T-cell (primary cell): Measurements from ENCODE around the gene PCDH10. TPM values are rescaled to one million over a fixed set of nuclear protein-coding genes. Genes with fewer than 3 reads are reported as not detected.

Source experiments
- ATAC-seq, 4 experiments: fragments of 200-7000 bp in 3 of 4; fragments of 150-1000 bp in 1 of 4; cut with Tn5 transposase; replicated peaks in 1 of 4; 1 replicate in 3 of 4; 2 replicates in 1 of 4; pipeline ENCODE4 v1.10.0; 2021; ENCODE audit warnings: moderate library complexity in 3 of 4, mild to moderate bottlenecking in 2 of 4, moderate number of reproducible peaks in 1 of 4
- CTCF ChIA-PET, 2 donors: fragments of 300-600 bp; sonication (Branson Sonifier 250); formaldehyde crosslinking; loops; one replicate each; lab custom pipeline; 2022; ENCODE audit warnings: antibody characterized with exemption in 2 of 2; lab: Charles Lee
- POLR2A ChIA-PET, 2 donors: fragments of 300-600 bp; sonication (Branson Sonifier 250); formaldehyde crosslinking; loops; one replicate each; lab custom pipeline; 2022; ENCODE audit warnings: antibody characterized with exemption in 2 of 2; lab: Charles Lee
- DNase-seq, 35 experiments: peaks; one replicate each; pipeline versions ENCODE4 v3.0.0 to v3.0.0-alpha.2; 2013 to 2023
- H3K27ac ChIP-seq: one replicate; pipeline ENCODE4 v1.5.1; 2013; ENCODE audit warnings: low read length
- H3K27me3 ChIP-seq, 2 experiments: replicated peaks in 1 of 2; 1 replicate in 1 of 2; 2 replicates in 1 of 2; pipeline versions ENCODE4 v1.6.1 to v1.7.0; 2013; ENCODE audit warnings: low read length in 1 of 2, mixed read lengths in 1 of 2; ENCODE audit not compliant: control insufficient read depth in 2 of 2, insufficient read depth in 2 of 2; ENCODE audit errors: extremely low read depth in 1 of 2
- H3K36me3 ChIP-seq, 2 donors: 1 replicate in 1 of 2; 2 replicates in 1 of 2; pipeline versions ENCODE4 v1.6.1 to v1.7.0; 2013; ENCODE audit warnings: low read length in 1 of 2; ENCODE audit not compliant: control insufficient read depth in 2 of 2, insufficient read depth in 1 of 2; ENCODE audit errors: extremely low read depth in 1 of 2
- H3K4me1 ChIP-seq, 2 experiments: 1 replicate in 1 of 2; 2 replicates in 1 of 2; pipeline versions ENCODE4 v1.6.1 to v1.7.0; 2013; ENCODE audit warnings: low read length in 2 of 2, mixed read lengths in 1 of 2; ENCODE audit not compliant: insufficient read depth in 2 of 2, control insufficient read depth in 1 of 2; ENCODE audit errors: extremely low read depth in 1 of 2
- H3K4me3 ChIP-seq, 2 donors: 1 replicate in 1 of 2; 2 replicates in 1 of 2; pipeline versions ENCODE4 v1.5.1 to v1.7.0; 2013; ENCODE audit warnings: mild to moderate bottlenecking in 2 of 2, low read length in 1 of 2, moderate library complexity in 1 of 2; ENCODE audit not compliant: control insufficient read depth in 1 of 2; ENCODE audit errors: extremely low read depth in 1 of 2
- H3K9me3 ChIP-seq: 2 replicates; pipeline ENCODE4 v1.7.0; 2013
- H3K27ac Mint-ChIP-seq, 2 donors: one replicate each; pipeline ENCODE4 v1.8.0; 2020 to 2021; ENCODE audit warnings: mild to moderate bottlenecking in 2 of 2, mixed read lengths in 2 of 2
- H3K27me3 Mint-ChIP-seq, 2 donors: one replicate each; pipeline ENCODE4 v1.8.0; 2021 to 2022; ENCODE audit warnings: mixed read lengths in 2 of 2
- H3K36me3 Mint-ChIP-seq: one replicate; pipeline ENCODE4 v1.8.0; 2021; ENCODE audit warnings: mixed read lengths
- H3K4me1 Mint-ChIP-seq, 3 donors: one replicate each; pipeline ENCODE4 v1.8.0; 2020 to 2022; ENCODE audit warnings: mixed read lengths in 3 of 3, mild to moderate bottlenecking in 1 of 3
- H3K4me3 Mint-ChIP-seq, 3 donors: one replicate each; pipeline ENCODE4 v1.8.0; 2020 to 2022; ENCODE audit warnings: mild to moderate bottlenecking in 3 of 3, mixed read lengths in 3 of 3, moderate library complexity in 3 of 3
- H3K9me3 Mint-ChIP-seq, 3 donors: one replicate each; pipeline ENCODE4 v1.8.0; 2020 to 2022; ENCODE audit warnings: mixed read lengths in 3 of 3
- WGBS: methylation state at CpG from one replicate; pipeline ENCODE4 v1.1.5; 2013; ENCODE audit warnings: missing lambda C conversion rate; ENCODE audit not compliant: insufficient coverage; 5-methylcytosine and 5-hydroxymethylcytosine counted together
- total RNA-seq, 35 experiments: library from RNA in 6 of 35; stranded (reverse) in 6 of 35; fragments of 120-200 nt in 1 of 35; gene quantifications; one replicate each; pipeline versions ENCODE4 v1.2.1 to v1.2.4 and lab custom pipeline; 2013 to 2026

Gene PCDH10
- total RNA-seq, 5 donors from 2014 or later (not counting 1 experiment from before 2014, with no cell fraction given): not detected

DNA sequence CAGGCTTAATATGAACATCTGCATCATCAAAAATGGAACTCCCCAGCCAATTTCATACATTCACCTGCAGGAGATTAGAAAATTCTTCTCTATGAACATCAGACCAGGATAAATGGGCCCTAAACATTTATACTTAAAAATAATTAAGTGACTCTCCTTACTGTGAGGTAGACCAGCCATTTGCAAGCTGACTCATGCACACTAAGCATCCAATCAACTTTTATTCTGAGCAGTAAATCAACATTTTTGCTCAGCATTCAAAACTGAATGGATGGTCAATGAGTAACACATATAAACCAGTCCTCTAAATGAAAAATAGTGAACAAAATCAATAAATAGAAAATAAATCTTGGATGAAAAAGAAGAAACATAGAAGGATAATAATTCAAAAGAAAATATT, 19.9 kb upstream of the PCDH10 start:
- no peak overlapping the region for H3K27ac Mint-ChIP-seq
- H3K4me1 Mint-ChIP-seq: no peaks in the 10 kb centered on the region
- no peak for DNase-seq
- no peaks in the 10 kb centered on the region for H3K4me1 ChIP-seq
- CTCF ChIA-PET: no interaction called here
- H3K36me3 Mint-ChIP-seq: no peaks in the 10 kb centered on the region
- H3K4me3 Mint-ChIP-seq: no peak overlapping the region
- POLR2A ChIA-PET: no interaction called here
- H3K27ac ChIP-seq: no peak overlapping the region
- H3K36me3 ChIP-seq: no peaks in the 10 kb centered on the region
- no peak overlapping the region for H3K4me3 ChIP-seq
- H3K9me3 Mint-ChIP-seq: peaks cover 4 to 9% (median 5%) of the 10 kb centered on the region in 3 donors
- H3K27me3 ChIP-seq: no peaks in the 10 kb centered on the region
- H3K9me3 ChIP-seq: no peaks in the 10 kb centered on the region
- no peaks in the 10 kb centered on the region for H3K27me3 Mint-ChIP-seq
- no peak for ATAC-seq

DNA sequence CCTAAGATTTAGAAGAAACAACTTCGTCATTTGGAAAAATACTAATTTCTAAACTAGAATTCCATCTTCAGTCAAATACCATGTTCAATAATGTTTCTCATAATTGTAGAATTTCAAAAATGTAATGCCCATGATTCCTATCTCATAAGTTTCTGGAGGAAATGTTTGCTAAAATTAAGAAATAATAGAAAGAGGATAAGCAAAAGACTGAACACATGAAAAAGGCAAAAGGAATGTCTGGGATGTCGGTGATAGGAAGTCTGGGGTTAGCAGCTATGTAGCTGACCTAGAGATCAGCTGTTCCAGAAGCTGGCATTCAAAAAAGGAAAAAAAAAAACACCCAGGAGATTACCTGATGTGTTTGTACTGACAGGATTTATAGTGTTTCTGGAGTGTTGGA, 18.9 kb upstream of the PCDH10 start:
- ATAC-seq: no peak
- ChIA-PET CTCF (no interaction called here), POLR2A (no interaction called here)
- no peak for DNase-seq
- Mint-ChIP-seq H3K4me3 (no peak overlapping the region), H3K27ac (no peak overlapping the region), H3K27me3 (no peaks in the 10 kb centered on the region), H3K4me1 (no peaks in the 10 kb centered on the region), H3K36me3 (no peaks in the 10 kb centered on the region), H3K9me3 (peaks cover 4 to 7% (median 5%) of the 10 kb centered on the region in 3 donors)
- Histone ChIP-seq H3K27me3 (no peaks in the 10 kb centered on the region), H3K27ac (no peak overlapping the region), H3K4me1 (no peaks in the 10 kb centered on the region), H3K9me3 (no peaks in the 10 kb centered on the region), H3K36me3 (no peaks in the 10 kb centered on the region), H3K4me3 (no peak overlapping the region)
- WGBS: 91% methylated on average over 1 of the region's 2 CpGs

DNA sequence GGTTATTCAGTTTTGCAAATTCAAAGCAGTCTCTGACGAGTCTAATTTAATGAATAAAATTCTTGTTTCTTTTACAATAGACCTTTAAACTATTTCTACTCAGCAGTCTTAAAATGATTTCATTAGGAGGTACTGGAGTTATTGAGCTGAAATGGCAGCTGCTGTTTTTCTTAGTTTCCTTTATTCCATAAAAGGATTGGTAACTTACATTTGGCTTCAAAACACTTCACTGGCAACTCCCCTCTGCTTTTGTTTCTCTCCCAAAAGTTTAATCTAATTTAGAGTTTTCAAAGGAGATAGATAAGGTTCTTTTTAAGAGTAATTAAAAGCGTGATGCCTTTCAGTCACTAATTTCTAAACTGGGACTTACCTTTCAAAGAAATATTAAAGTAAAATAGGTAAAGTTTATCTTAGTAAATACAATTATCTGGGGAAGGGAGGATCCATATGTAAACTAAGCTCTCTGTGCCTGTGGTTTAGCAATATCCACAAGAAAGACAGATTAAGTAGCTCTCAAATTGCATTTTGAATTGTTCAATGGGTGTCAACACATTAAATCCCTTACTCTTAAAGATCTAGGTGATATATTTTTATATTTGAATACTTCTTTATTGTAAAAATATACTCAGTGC, 17.1 kb upstream of the PCDH10 start:
- no peaks in the 10 kb centered on the region for H3K4me1 ChIP-seq
- no peaks in the 10 kb centered on the region for H3K9me3 ChIP-seq
- no peaks in the 10 kb centered on the region for H3K4me1 Mint-ChIP-seq
- ChIA-PET POLR2A (no interaction called here), CTCF (no interaction called here)
- no CpG with 5 or more reads among the region's 2 CpGs for WGBS
- no peaks in the 10 kb centered on the region for H3K27me3 Mint-ChIP-seq
- H3K36me3 Mint-ChIP-seq: no peaks in the 10 kb centered on the region
- H3K4me3 Mint-ChIP-seq: no peak overlapping the region
- no peak overlapping the region for H3K27ac ChIP-seq
- no peak overlapping the region for H3K27ac Mint-ChIP-seq
- no peak overlapping the region for H3K4me3 ChIP-seq
- no peaks in the 10 kb centered on the region for H3K27me3 ChIP-seq
- peaks cover 0 to 4% (median 3%) of the 10 kb centered on the region in 3 donors for H3K9me3 Mint-ChIP-seq
- no peaks in the 10 kb centered on the region for H3K36me3 ChIP-seq
- no peak for DNase-seq
- no peak for ATAC-seq

DNA sequence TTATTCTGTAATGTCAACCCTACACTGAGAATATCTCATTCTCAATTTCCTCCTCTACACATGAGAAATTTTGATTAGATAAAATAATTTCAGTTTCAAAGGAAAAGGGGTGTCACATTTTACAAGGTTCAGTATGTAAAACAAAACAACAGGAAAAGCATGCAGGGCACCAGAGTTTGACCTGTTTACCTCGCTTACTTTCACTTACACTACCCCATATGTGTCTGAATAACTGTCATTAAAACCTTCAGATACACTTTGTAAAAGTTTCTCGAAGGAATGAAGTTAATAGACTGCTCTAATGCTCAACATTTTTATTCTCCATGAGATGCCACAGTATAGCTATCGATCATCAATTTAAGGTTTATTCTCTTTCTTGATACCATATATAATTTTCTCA, 12.3 kb upstream of the PCDH10 start:
- no peaks in the 10 kb centered on the region for H3K4me1 ChIP-seq
- DNase-seq (no peak), ATAC-seq (no peak)
- ChIA-PET CTCF (no interaction called here), POLR2A (no interaction called here)
- Mint-ChIP-seq H3K4me3 (no peak overlapping the region), H3K36me3 (no peaks in the 10 kb centered on the region), H3K27me3 (no peaks in the 10 kb centered on the region), H3K27ac (no peak overlapping the region), H3K4me1 (no peaks in the 10 kb centered on the region), H3K9me3 (peaks cover 0 to 8% (median 0%) of the 10 kb centered on the region in 3 donors)
- H3K9me3 ChIP-seq: no peaks in the 10 kb centered on the region
- no peak overlapping the region for H3K27ac ChIP-seq
- no CpG with 5 or more reads among the region's 3 CpGs for WGBS
- H3K36me3 ChIP-seq: no peaks in the 10 kb centered on the region
- H3K27me3 ChIP-seq: no peaks in the 10 kb centered on the region
- no peak overlapping the region for H3K4me3 ChIP-seq

DNA sequence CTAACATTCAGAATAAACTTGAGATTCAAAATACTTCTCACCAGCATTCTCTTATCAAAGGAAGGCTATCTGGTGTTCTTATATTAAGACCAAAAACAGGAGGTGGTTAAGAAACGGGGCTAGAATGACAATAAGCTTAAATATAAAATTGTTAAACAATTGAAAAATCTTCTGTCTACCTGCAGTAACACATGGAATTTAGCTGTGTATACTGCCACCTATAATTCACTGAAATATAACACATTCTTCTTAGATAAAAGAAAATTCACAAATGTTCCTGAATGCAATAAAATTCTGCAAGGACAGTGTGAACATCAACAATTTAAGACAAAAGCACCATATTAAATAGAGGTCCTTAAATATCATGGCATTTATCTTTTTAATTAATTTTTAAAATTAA, 11.5 kb upstream of the PCDH10 start:
- whole genome bisulfite sequencing: no CpG with 5 or more reads among the region's 1 CpG
- Histone ChIP-seq H3K27ac (no peak overlapping the region), H3K36me3 (no peaks in the 10 kb centered on the region), H3K4me3 (no peak overlapping the region), H3K27me3 (no peaks in the 10 kb centered on the region), H3K4me1 (no peaks in the 10 kb centered on the region), H3K9me3 (no peaks in the 10 kb centered on the region)
- ChIA-PET POLR2A (no interaction called here), CTCF (no interaction called here)
- Mint-ChIP-seq H3K4me3 (no peak overlapping the region), H3K27me3 (no peaks in the 10 kb centered on the region), H3K9me3 (peaks cover 0 to 8% (median 0%) of the 10 kb centered on the region in 3 donors), H3K36me3 (no peaks in the 10 kb centered on the region), H3K27ac (no peak overlapping the region), H3K4me1 (no peaks in the 10 kb centered on the region)
- no peak for ATAC-seq
- DNase-seq: no peak

DNA sequence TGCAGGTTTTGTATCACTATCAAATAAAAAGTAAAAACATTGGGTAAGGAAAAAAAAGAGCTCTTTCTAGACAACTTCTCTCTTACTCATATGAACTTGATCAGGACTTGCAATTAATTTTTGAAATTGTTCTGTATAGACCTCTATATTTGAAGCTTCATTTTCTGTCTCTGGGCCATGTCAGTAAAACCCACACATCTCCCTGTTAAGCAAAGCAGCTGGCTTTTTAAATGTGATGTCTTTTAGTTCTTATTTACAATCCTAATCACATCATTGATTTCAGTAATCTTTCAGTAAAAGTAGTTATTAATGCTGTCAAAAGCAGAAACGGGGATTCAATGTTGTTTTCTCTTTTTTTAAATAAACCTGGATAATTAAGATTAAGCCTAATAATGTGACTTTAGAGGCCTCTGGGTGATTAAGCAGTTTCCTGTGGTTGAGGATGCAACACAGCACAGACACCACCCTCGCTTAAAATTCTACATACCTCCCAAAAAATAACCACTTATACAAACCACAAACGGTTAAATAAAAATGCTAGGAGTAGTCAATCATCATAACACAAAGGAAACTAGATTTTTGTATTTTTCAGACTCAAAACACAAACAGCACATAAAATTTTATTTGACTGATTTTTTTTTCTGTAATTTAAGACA, 5.2 kb upstream of the PCDH10 start:
- H3K4me1 ChIP-seq: peaks cover 0 to 19% of the 10 kb centered on the region in 2 experiments
- no CpG with 5 or more reads among the region's 3 CpGs for WGBS
- no peak for DNase-seq
- peaks cover 7% of the 10 kb centered on the region in 3 donors for H3K4me1 Mint-ChIP-seq
- H3K4me3 ChIP-seq: no peak overlapping the region
- H3K36me3 Mint-ChIP-seq: no peaks in the 10 kb centered on the region
- H3K27ac ChIP-seq: no peak overlapping the region
- CTCF ChIA-PET: no interaction called here
- peaks cover 5 to 26% of the 10 kb centered on the region in 2 experiments for H3K27me3 ChIP-seq
- H3K27ac Mint-ChIP-seq: no peak overlapping the region
- POLR2A ChIA-PET: no interaction called here
- no peaks in the 10 kb centered on the region for H3K9me3 ChIP-seq
- H3K4me3 Mint-ChIP-seq: no peak overlapping the region
- no peaks in the 10 kb centered on the region for H3K36me3 ChIP-seq
- H3K27me3 Mint-ChIP-seq: peaks cover 27 to 32% of the 10 kb centered on the region in 2 donors
- ATAC-seq: no peak
- peaks cover 0 to 2% (median 0%) of the 10 kb centered on the region in 3 donors for H3K9me3 Mint-ChIP-seq
